GM11168 (cell line): ENCODE measurements around the gene CCL14.
"Not testable (repeated sequence)": the region's sequence is repeated elsewhere in the genome, so short reads cannot be mapped to it uniquely, and the experiment has no call there.

ENCODE experiments used
- in situ Hi-C: fragments of 300-500 bp; cut with MboI; formaldehyde crosslinking; loops from one replicate; pipeline ENCODE4 v1.12.0; 2022; ENCODE audit warnings: low sequenced_read_pairs; ENCODE audit not compliant: unreplicated experiment

CCL14 gene

DNA sequence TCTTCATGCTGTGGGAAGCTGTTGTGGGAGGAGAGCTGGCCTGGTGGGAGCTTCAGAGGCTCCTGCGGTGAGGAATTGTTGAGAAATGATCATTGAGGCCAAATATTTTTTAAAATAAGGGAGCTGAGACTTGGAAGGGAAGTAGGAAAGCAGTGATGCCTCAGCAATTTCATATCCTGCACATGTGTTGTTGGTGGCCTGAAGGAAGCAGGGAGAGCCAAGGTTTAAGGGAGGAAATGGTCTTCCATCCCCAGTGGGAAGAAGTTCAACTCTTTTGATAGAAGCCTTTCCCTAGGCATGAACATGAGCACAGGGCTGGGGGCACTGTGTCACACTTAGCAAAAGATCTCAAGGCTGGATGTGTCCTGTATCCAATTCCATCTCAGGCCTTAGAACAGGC lies at the start of gene CCL14:
Gene CCL14 (minus strand): TSS at position 87 of the 400 bp plus-strand sequence. CDS start 80 bp downstream, at position 7.
- in situ Hi-C loops: no loop called here

DNA sequence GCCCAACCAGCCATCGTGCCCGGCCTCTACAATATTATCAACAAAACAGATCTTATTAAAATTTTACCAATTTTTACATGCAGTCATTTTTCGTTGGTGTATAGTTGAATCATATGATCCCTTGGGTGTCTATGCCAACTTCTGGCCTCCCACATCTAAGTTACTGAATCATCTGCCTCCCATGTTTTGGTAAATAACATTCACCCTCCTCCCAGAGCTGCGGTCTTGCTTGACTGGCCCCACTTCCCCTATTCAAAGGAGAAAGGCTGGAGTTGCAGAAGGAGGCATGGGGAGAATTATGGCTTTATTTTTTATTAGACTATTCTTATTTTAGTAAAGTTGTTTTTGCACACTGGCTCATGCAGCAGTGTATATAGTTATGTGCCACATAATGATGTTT lies 49.7 kb upstream of the CCL14 start:
- in situ Hi-C loops: no loop called here

DNA sequence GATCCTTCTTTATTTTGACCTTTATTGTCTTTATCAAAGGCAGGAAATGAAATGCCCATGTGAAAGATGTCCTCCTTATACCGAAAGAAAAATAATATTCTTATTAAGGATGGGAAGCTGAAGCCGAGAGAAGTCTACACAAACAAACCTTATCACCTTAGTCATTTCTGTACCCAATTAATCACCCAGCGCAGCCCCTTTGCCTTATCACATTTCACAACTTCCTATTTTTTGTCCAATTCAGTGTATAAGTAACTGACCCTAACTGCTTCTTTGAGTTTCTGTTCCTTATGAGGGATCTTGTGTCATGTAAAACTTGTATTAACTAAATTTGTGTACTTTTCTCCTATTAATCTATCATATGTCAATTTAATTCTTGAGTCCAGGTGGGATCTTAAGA lies 47.6 kb upstream of the CCL14 start:
- in situ Hi-C loops: no loop called here

DNA sequence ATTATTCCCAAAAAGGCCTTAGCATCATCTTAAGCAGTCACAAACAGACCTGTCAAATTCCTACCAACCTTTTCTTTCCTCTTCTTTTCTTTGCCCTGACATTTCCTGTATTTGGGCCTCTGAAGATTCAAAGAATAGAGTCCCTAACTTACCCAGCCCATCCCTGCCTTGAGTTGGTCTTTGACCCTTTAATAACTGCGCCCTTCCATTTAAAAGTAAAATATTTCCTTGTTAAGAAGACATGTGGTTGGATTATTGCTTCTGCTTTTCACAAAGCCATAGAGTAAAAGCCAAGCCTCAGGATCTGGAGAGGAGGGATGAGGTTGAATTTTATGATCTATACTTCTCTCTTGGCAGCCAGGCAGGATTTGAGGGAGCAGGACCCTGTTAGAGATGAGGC lies 44.4 kb upstream of the CCL14 start:
- in situ Hi-C loops: no loop called here

DNA sequence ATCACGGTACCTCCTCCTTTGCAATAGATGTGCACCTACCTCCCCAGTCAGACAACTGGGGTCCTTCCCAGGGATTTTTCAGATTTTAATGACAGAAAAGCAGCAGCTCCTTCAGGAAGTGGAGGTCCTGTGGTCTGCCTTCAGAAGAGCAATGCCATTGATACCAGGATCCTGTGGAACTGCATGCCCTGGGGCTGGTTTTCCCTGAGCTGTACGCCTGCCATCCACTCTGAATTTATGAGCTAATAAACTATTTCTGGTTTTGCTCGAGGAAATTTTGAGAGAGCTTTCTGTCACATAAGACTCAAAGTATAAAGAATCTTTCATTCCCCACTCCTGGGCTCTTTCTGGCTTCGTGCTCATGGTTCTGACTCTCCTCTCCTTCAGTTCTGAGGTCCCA lies 41.2 kb upstream of the CCL14 start:
- in situ Hi-C loops: no loop called here

DNA sequence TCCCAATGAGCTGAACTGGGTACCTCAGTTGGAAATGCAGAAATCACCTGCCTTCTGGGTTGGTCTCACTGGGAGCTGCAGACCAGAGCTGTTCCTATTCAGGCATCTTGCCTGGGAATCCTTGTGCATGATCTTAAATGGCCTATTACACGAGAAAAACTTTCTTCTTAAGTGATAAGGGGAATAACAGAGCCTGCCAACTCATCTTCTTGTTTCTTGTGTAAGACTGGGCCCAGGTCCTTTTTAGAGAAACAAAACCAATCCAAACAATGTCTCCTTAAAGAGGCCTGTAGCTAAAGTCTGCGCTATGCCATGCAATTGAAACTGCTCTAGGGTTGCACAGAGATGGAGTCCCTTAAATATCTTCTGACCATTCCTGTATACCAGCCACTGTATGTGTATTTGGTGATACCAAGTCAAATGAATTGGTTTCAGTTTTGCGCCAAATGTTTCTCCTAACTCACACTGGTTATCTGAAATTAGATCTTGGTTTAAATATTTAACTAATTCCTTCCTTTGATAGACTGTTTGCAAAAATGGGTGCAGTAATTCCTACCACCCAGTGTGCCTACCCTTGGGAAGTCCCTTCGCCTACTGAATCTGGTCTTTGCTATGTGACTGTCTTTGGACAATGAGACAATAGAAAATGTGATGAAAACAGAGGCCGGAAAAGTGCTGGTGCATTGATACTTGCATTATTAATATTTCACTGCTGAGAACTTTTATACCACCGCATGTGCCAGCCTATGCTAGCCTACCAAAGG lies 37.8 kb upstream of the CCL14 start:
- in situ Hi-C loops: no loop called here

DNA sequence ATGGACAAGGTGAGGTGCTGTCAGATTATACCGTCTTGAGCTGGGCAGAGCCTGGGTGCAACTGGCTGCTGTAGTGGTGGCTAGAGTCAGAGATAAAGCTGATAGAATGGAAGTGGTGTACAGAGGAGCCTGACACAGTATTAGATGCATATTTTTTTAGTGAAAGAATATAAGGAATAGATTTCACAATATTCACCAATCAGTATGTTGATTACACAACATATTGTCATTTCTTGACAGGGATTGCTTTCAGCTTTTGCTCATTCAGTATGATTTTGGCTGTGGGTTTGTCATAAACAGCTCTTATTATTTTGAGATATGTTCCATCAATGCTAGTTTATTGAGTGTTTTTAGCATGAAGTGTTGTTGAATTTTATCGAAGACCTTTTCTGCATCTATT lies 32.9 kb upstream of the CCL14 start:
- in situ Hi-C loops: no loop called here

DNA sequence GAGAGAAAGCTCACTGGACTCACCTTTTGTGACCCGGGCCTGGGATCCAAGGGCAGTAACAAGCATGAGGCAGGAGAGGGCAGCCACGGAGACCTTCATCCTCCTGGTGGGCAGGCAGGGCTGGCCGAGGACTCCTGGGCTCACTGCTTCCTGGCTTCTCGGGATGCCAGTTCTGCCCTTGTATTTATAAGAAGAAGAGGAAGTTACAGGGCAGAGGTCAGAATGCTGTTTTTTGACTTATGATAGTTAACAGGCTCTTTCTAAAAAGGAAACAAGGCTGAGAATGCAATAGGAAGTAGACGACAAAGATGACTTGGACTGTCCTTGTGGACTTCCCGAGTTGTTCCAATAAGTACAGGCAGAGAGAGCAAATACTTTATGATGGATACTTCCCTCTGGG lies 31.3 kb upstream of the CCL14 start, which contains the start of gene CCL23:
Gene CCL23 (minus strand): TSS at position 174 of the 400 bp plus-strand sequence. CDS start 75 bp downstream, at position 99.
- in situ Hi-C loops: no loop called here

DNA sequence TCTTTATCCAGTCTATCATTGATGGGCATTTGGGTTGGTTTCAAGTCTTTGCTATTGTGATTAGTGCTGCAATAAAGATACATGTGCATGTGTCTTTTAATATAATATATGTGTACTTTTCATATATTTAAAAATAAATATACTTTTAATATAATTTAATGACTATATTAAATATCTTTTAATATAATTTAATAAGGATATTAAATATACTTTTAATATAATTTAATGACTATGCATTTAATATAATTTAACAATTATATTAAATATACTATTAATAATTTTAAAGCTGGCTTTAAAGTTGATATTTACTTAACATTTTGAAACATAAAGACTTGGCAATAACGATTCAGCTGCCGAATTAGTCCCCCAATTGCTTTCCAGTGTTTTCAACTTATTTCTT lies 30.0 kb upstream of the CCL14 start:
- in situ Hi-C loops: no loop called here

DNA sequence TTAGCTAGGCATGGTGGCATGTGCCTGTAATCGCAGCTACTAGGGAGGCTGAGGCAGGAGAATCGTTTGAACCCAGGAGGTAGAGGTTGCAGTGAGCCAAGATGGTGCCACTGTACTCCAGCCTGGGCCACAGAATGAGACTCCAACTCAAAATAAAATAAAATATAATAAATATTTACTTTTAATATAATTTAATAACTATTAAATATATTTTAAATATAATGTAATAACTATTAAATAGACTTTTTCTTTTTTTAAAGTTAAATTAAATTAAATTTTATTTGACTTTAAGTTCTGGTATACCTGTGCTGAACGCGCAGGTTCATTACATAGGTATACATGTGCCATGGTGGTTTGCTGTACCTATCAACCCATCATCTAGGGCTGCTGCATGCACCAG lies 29.4 kb upstream of the CCL14 start:
- in situ Hi-C loops: not testable (repeated sequence)

DNA sequence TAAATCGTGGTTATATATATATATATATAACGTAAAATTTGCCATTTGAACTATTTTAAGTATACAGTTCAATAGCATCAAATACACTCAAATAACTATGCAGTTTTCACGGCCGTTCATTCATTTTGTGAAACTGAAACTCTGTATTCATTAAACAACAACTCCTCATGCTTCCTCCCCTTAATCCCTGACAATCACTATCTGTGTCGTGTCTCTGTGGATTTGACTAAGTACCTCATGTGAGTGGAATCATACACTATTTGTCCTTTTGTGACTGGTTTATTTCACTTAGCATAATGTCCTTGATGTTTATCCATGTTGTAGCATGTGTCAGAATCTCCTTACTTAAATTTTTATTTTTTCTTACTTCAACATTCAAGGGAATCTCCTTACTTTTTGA lies 28.4 kb upstream of the CCL14 start:
- in situ Hi-C loops: no loop called here

DNA sequence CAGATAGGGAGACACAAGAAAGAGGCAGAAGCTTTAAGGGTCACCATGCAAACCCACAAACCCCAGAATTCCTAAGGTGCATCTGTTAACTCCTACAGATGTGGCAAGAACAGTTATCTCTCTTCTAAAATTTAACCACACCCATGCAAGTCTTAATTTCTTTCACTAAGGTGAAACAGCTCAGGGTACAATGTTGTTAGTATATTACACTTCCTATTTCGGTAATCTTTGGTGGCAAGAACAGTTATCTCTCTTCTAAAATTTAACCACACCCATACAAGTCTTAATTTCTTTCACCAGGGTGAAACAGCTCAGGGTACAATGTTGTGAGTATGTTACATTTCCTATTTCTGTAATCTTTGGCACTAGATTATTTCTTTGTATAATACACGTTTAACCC lies 24.7 kb upstream of the CCL14 start:
- in situ Hi-C loops: no loop called here

DNA sequence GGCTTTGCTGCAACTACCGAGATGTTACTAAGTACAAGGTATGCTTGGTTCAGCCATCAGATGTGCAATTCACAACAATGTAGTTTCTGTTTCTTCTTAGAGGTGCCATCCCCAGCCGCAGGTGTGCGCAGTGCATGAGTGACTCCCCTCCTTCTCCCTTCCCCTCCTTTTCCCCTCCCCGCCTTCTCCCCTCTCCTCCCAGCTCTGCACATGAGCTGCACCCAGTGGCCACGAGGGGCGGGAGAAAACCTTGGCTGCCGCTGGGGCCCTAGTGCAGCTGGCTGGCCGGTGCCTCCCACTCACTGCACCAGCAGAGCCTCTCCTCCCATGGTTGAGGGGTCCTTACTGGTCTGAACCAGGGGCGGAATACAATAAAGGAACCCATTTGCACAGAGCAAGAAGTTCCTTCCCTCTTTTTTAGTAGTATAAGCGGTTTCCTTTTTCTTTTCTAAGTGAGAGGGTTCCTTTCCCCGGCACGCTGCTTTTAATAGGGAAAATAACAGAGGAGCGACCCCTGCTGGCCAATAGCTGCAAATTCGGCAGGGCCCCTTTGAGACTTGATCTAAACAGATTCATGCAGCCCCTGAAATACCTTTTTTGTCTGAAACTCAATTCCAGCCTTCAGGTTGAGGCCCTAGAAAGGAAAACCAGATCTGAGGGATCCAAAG lies 22.6 kb upstream of the CCL14 start:
- in situ Hi-C loops: no loop called here

DNA sequence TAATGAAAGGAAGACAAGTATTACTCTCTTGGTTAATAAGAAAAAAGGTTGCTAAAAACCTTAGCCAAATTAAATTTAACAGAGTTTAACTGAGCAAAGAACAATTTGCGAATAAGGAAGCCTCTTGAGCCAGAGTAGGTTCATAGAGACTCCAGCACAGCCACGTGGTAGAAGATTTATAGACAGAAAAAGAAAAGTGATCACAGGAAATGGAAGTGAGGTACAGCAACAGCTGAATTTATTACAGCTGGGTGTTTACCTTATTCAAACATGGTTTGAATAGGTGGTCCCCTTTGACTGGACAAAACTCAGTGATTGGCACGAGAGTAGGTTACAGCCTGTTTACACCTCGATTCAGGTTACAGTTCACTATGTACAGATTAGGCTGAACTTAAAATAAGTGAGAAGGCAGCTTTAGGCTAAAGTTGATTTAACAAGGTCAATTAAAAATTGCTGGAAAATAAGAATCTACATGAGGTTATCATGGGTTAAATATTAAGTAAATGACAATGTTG lies 18.1 kb upstream of the CCL14 start:
- in situ Hi-C loops: no loop called here

DNA sequence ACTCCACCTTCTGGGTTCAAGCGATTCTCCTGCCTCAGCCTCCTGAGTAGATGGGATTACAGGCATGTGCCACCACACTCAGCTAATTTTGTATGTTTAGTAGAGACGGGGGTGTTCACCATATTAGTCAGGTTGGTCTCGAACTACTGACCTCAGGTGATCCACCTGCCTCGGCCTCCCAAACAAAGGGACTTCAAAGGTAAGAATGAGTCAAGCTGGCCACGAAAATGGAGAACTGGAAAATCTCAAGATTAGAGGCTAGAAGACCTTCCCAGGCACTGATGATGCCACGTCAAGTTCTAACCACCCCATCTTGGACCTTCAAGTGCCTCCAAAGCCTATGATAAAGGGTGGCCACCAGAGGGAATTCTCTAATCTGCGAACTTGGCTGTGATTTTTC lies 16.1 kb upstream of the CCL14 start:
- in situ Hi-C loops: no loop called here

DNA sequence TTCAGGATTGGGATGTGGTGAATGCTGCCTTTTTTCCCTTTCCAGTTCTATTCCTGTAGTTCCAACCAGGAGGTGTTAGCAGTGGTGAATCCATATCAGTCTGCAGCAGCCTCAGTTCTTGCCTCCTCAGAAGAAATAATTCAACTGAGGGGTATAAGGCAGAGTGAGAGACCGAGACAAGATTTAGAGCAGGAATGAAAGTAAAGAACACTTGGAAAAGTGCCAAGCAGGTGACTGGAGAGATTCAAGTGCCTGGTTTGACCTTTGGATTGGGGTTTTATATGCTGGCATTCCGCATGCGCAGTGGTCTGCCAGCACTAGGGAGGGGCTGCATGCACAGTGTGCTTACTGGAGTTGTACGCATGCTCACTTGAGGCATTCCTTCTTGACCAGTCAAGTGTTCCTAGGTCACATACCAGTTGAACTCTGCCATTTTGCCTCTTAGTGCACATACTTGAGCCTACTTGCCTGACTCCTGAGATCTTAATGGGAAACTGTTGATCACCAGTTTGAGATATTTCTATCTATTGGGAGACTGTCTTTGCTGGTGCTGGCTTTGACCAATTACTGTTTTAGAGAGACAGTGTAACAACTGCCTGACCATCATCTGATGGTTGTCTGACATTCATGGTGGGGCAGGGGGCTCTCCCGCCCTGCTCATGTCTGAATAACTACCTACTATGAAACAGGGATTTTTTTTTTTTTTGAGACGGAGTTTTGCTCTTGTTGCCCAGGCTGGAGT lies 15.5 kb upstream of the CCL14 start:
- in situ Hi-C loops: no loop called here

DNA sequence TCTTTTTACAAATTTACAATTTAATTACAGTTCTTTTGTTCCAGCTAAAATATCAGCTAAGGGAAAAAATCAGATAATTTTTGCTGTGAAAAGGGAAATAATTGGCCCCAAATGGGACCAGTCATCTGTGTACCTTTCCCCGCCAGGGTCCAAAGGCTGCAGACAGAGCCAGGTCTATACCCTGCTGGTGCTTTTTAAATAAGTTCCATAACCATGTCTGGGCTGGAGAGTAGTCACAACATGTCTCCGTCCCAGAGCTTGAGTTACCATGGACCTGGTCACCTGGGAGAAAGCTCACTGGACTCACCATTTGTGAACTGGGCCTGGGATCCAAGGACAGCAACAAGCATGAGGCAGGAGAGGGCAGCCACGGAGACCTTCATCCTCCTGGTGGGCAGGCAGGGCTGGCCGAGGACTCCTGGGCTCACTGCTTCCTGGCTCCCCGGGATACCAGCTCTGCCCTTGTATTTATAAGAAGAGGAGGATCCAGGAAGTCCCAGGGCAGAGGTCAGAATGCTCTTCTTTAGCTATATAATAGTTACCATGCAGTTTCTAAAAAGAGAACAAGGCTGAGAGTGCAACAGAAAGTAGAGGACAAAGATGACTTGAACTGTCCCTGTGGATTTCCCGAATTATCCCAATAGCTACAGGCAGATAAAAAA lies 14.7 kb upstream of the CCL14 start, which contains the start of gene CCL15:
Gene CCL15 (minus strand): TSS at position 444 of the 662 bp plus-strand sequence. CDS start 61 bp downstream, at position 383.
- in situ Hi-C loops: no loop called here

DNA sequence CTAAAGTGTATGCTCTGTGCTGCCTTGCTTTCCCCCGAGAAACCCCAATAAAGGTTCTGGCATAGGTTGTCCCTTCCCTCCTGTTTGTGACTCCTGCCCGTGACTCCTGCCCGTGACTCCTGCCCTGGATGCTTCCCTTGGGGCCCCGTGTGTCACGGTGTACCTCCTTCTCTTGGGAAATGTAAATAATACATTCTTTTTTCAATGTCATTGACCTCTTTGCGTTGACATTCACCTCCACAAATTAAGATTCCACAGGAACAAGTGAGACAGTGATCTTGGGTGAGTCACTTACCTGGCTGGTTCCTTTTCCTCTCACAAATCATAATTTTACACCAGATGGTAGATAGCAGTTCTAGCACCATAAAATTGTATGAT lies 14.2 kb upstream of the CCL14 start:
- in situ Hi-C loops: no loop called here

DNA sequence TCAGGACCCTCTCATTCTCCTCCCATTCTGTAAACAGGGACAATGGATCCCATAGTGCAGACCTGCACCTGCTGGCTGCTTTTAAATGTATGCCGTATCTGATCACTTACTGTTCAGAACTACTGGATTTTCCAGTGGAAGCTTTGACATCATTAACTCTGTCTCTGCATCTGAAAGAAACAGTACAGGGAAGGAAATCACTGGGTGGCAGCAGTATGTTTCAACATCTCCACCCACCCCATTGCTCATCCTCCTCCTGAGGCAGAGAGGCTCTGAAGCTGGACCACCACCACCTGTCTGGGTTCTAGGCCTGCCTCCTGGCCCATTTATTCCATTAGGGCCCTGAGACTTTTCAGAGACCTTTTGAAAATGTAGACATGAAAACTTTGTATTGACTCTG lies 12.2 kb upstream of the CCL14 start:
- in situ Hi-C loops: no loop called here

DNA sequence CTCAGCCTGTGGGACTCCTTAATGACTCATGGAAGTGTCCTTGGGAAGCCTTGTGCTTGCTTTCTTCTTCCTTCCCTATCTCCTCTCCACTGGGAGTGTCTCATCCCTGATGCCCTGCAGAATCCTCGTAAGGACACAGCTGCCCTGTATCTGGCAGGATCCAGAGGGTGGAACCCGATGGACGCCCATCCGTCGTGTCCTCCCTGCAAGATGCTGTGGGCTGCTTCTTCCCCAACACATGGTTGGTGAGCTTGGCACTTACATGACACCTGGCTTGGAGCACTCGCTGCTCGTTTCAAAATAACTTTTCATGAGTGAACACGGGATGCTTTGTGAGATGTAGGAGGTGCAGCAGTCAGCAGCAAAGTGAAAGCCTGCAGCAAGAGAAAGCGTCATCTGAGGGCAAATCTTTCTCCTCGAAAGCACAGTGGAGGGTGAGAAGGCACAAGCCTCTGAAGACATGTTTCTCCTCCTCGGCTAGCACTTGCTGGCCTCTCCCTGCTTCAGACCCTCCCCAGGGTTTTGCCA lies 11.6 kb upstream of the CCL14 start:
- in situ Hi-C loops: no loop called here
